Sigmoid colon (tissue), 7 donors: ENCODE measurements around the gene SH3BP5. TPM values are rescaled to one million over a fixed set of nuclear protein-coding genes. Genes with fewer than 3 reads are reported as not detected.

ENCODE experiments used
- DNase-seq: peaks from one replicate; pipeline ENCODE4 v3.0.0-alpha.2; 2019
- H3K27ac ChIP-seq, 4 donors: fragments of 200-600 bp; sonication (generic); one replicate each; pipeline ENCODE4 v1.5.1; 2016 to 2019; ENCODE audit warnings: mild to moderate bottlenecking in 1 of 4
- H3K27me3 ChIP-seq, 3 donors: fragments of 200-600 bp; sonication (generic); one replicate each; pipeline ENCODE4 v1.5.1; 2019; ENCODE audit warnings: mild to moderate bottlenecking in 1 of 3
- H3K36me3 ChIP-seq, 4 donors: fragments of 200-600 bp; sonication (generic); one replicate each; pipeline ENCODE4 v1.5.1; 2016 to 2019
- H3K4me1 ChIP-seq, 4 donors: fragments of 200-600 bp; sonication (generic); one replicate each; pipeline ENCODE4 v1.5.1; 2017 to 2019
- H3K4me3 ChIP-seq, 4 donors: fragments of 200-600 bp; sonication (generic); one replicate each; pipeline ENCODE4 v1.5.1; 2017 to 2019; ENCODE audit warnings: mild to moderate bottlenecking in 2 of 4, moderate library complexity in 1 of 4
- H3K9me3 ChIP-seq, 4 donors: fragments of 200-600 bp in 3 of 4; sonication (generic) in 3 of 4; one replicate each; pipeline versions ENCODE4 v1.5.1 to v1.6.1; 2013 to 2019
- EP300 ChIP-seq, 4 donors: sonication (generic); formaldehyde crosslinking; IDR thresholded peaks; one replicate each; pipeline ENCODE4 v1.6.1; 2017; ENCODE audit warnings: antibody characterized with exemption in 4 of 4
- POLR2A ChIP-seq, 2 donors: fragments of 450-650 bp; IDR thresholded peaks; one replicate each; pipeline ENCODE4 v1.6.1; 2016; ENCODE audit warnings: antibody characterized with exemption in 2 of 2, mild to moderate bottlenecking in 2 of 2, moderate library complexity in 2 of 2
- POLR2AphosphoS5 ChIP-seq, 4 donors: sonication (generic); formaldehyde crosslinking; IDR thresholded peaks; one replicate each; pipeline ENCODE4 v1.6.1; 2017; ENCODE audit warnings: antibody characterized with exemption in 4 of 4
- WGBS, 2 donors: extraction: QIAGEN DNeasy Blood & Tissue Kit; methylation state at CpG; one replicate each; pipeline ENCODE4 v1.1.7; 2013; 5-methylcytosine and 5-hydroxymethylcytosine counted together
- intact Hi-C: fragments of 100-400 bp; cut with DNase I; formaldehyde crosslinking; loops from one replicate; pipeline ENCODE4 v1.15.1; 2023
- polyA plus RNA-seq, 3 donors: library from polyadenylated mRNA; stranded (reverse); fragments of 200-250 nt; gene quantifications; one replicate each; pipeline ENCODE4 v1.2.3, GENCODE V29; 2013
- total RNA-seq, 4 donors: library from RNA; depleted of rRNA; stranded (reverse); fragments of >200 nt; gene quantifications; one replicate each; pipeline ENCODE4 v1.1.0, GENCODE V29; 2016
- TF ChIP-seq, protein P1 (sequence below), 4 experiments: fragments of 450-650 bp in 3 of 4; fragments of 200-600 bp in 1 of 4; IDR thresholded peaks; one replicate each; pipeline ENCODE4 v1.5.1; 2016 to 2019; ENCODE audit warnings: antibody characterized with exemption in 4 of 4, mild to moderate bottlenecking in 3 of 4, moderate library complexity in 2 of 4
- donor health status: healthy with polysubstance abuse.
- donor health status: Bipolar disorder and iron deficiency.
- donor health status: healthy.

SH3BP5 gene
- total RNA-seq (10 to 100 TPM; 25.1 to 40.4 (median 31.9) TPM), polyA plus RNA-seq (10 to 100 TPM in 2 of 3 donors, 1 to 10 TPM in 1; 5.5 to 31.2 (median 21.6) TPM)

DNA sequence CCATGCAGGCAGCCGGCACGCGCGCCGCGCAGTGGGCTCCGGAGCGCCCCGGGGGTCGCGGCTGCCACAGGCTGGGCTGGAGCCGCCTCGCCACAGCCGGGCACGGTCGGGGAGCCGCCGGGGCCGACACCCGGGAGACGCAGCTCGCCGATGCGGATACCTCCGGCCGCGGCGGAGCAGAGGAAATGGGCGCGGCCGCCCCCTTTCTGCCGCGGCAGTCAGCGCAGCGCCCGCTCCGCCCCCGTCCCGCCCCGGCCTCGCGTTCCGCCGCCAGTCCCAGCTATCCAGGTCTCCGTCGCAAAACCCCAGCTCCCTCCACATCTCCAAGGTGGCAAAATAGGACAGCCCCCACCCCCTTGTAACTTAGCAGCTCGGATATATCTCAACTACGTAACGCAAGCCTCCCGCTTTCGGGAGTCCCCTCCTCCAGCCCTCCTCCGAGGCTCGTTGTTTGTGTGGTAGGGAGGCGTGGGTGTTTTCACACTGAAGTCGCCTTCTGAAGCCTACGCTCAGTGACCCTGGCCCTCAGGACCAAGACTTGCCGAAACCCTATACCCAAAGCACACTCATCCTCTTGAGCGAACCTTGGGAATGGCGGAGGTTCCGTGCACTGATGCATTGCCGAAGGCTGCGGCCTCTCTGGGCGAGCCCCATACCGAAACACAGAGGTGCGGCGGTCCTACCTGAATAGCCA is at the start of gene SH3BP5:
SH3BP5 (minus strand) TSS at position 182 of the 694 bp plus-strand sequence; CDS start at position 4, 178 bp downstream.
- TF ChIP-seq POLR2A (IDR thresholded peaks at IDR 0.05) (no peak), POLR2AphosphoS5 (IDR thresholded peaks at IDR 0.05) (peak; percentile 48 to 79 (median 70)), EP300 (IDR thresholded peaks at IDR 0.05) (no peak)
- TF ChIP-seq, protein P1, sequence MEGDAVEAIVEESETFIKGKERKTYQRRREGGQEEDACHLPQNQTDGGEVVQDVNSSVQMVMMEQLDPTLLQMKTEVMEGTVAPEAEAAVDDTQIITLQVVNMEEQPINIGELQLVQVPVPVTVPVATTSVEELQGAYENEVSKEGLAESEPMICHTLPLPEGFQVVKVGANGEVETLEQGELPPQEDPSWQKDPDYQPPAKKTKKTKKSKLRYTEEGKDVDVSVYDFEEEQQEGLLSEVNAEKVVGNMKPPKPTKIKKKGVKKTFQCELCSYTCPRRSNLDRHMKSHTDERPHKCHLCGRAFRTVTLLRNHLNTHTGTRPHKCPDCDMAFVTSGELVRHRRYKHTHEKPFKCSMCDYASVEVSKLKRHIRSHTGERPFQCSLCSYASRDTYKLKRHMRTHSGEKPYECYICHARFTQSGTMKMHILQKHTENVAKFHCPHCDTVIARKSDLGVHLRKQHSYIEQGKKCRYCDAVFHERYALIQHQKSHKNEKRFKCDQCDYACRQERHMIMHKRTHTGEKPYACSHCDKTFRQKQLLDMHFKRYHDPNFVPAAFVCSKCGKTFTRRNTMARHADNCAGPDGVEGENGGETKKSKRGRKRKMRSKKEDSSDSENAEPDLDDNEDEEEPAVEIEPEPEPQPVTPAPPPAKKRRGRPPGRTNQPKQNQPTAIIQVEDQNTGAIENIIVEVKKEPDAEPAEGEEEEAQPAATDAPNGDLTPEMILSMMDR (IDR thresholded peaks at IDR 0.05) = peak in 3 of 4 experiments; percentile 17 to 75 (median 31)
- H3K9me3 ChIP-seq = no peaks in the 10 kb centered on the region
- H3K27ac ChIP-seq = peak within 1 kb of the TSS; percentile 77 to 82 (median 81)
- peak; percentile 85 for DNase-seq
- 11 to 13% methylated on average over 66 of the region's 66 CpGs for WGBS, 2 donors
- H3K4me3 ChIP-seq = peak within 1 kb of the TSS; percentile 50 to 79 (median 72)
- H3K27me3 ChIP-seq = no peaks in the 10 kb centered on the region
- peaks cover 0 to 14% (median 8%) of the 10 kb centered on the region in 4 donors for H3K4me1 ChIP-seq
- no peaks in the 10 kb centered on the region for H3K36me3 ChIP-seq
- intact Hi-C loops = loop anchor here (2.0 to 5.0 kb wide), 3 partner anchors 45 to 125 kb away; partner anchors contain the start of gene CAPN7

GRCh38 chr3:15380980-15381890 is 48.8 kb upstream of the SH3BP5 start:
- intact Hi-C loops = no loop called here

DNA sequence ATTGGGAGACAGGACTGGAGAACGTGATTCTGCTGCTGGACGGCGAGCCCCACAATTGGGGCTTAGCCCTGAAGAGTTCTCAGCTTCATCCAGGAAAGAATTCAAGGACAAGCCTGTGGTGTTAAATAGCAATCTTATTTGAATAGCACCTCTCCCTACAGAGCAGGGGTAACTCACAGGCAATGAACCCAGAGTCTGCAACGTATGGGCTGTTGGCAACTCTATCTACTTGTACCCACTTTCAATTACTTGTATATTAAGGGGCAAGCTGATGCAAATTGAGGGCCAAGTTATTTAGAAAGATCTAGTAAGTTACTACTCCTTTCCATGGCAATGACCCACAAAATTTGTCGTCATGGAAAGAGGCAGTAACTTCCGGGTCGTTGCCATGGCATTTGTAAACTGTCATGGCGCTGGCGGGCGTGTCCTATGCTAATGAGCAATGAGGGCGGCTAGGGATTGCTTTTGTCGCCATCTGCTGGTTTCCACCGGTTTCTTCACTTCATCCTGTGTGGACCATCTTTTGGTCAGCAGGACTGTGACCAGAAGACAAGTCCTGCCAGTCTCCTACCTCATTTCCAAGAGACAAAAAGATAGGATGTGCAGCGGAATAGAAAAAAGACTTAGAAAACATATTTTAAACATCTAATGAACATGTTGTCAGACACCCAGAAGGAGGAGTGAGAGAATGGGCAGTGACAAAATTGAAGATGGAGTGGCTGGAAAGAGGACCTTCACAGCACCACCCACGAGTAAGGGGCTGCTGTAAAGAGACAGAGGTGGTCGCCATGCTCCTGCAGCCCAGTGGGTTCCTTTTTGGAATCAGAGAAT is 45.8 kb upstream of the SH3BP5 start:
- H3K27ac ChIP-seq = peak overlapping the region; percentile 43 to 68 (median 50)
- peak in 3 of 4 donors; percentile 34 to 76 (median 70) for TF ChIP-seq EP300 (IDR thresholded peaks at IDR 0.05)
- TF ChIP-seq, protein P1 (IDR thresholded peaks at IDR 0.05) = peak; percentile 61 to 87 (median 70)
- peak in 3 of 4 donors; percentile 52 to 79 (median 54) for TF ChIP-seq POLR2AphosphoS5 (IDR thresholded peaks at IDR 0.05)
- no peak for TF ChIP-seq POLR2A (IDR thresholded peaks at IDR 0.05)
- H3K4me1 ChIP-seq = peaks cover 0 to 5% (median 0%) of the 10 kb centered on the region in 4 donors
- H3K9me3 ChIP-seq = no peaks in the 10 kb centered on the region
- H3K4me3 ChIP-seq = no peak overlapping the region
- intact Hi-C loops = loop anchor here (2.0 to 5.0 kb wide), 2 partner anchors 46 to 109 kb away; partner anchors contain the start of gene SH3BP5
- H3K27me3 ChIP-seq = no peaks in the 10 kb centered on the region
- H3K36me3 ChIP-seq = no peaks in the 10 kb centered on the region
- WGBS, 2 donors = 27 to 32% methylated on average over 16 of the region's 16 CpGs
- DNase-seq = peak; percentile 97

More at GRCh38 chr3:15380980-15381890, 48.8 kb upstream of the SH3BP5 start:
- WGBS, 2 donors = 41 to 72% methylated on average over 6 of the region's 6 CpGs
- H3K27me3 ChIP-seq = no peaks in the 10 kb centered on the region
- DNase-seq = no peak
- H3K4me3 ChIP-seq = no peak overlapping the region
- no peak for TF ChIP-seq POLR2AphosphoS5 (IDR thresholded peaks at IDR 0.05)
- TF ChIP-seq, protein P1 (IDR thresholded peaks at IDR 0.05) = no peak
- TF ChIP-seq EP300 (IDR thresholded peaks at IDR 0.05) = no peak
- H3K27ac ChIP-seq = no peak overlapping the region
- peaks cover 0 to 3% (median under 1%) of the 10 kb centered on the region in 4 donors for H3K9me3 ChIP-seq
- H3K4me1 ChIP-seq = peaks cover 0 to 5% (median 0%) of the 10 kb centered on the region in 4 donors
- H3K36me3 ChIP-seq = no peaks in the 10 kb centered on the region

GRCh38 chr3:15375461-15376000 is 43.1 kb upstream of the SH3BP5 start:
- peaks cover 0 to 5% (median 0%) of the 10 kb centered on the region in 4 donors for H3K4me1 ChIP-seq
- TF ChIP-seq POLR2A (IDR thresholded peaks at IDR 0.05) (no peak), EP300 (IDR thresholded peaks at IDR 0.05) (no peak), POLR2AphosphoS5 (IDR thresholded peaks at IDR 0.05) (no peak)
- TF ChIP-seq, protein P1 (IDR thresholded peaks at IDR 0.05) = no peak
- no peak overlapping the region for H3K4me3 ChIP-seq
- no peak overlapping the region for H3K27ac ChIP-seq
- intact Hi-C loops = loop anchor here (5.0 kb wide), 1 partner anchor 43 kb away; the partner anchor contains the start of gene SH3BP5
- H3K9me3 ChIP-seq = no peaks in the 10 kb centered on the region
- DNase-seq = no peak
- WGBS, 2 donors = 95% methylated on average over 22 of the region's 22 CpGs
- H3K27me3 ChIP-seq = no peaks in the 10 kb centered on the region
- no peaks in the 10 kb centered on the region for H3K36me3 ChIP-seq
